Measurements from ENCODE around the gene MYO5C. TPM values are rescaled to one million over a fixed set of nuclear protein-coding genes. Genes with fewer than 3 reads are reported as not detected.

MYO5C gene
- total and polyA plus RNA-seq, 2 of the 13 experiments (the other 11 are each of a cell fraction or from before 2014, with no cell fraction given), result 15.7 to 23.7 TPM

DNA sequence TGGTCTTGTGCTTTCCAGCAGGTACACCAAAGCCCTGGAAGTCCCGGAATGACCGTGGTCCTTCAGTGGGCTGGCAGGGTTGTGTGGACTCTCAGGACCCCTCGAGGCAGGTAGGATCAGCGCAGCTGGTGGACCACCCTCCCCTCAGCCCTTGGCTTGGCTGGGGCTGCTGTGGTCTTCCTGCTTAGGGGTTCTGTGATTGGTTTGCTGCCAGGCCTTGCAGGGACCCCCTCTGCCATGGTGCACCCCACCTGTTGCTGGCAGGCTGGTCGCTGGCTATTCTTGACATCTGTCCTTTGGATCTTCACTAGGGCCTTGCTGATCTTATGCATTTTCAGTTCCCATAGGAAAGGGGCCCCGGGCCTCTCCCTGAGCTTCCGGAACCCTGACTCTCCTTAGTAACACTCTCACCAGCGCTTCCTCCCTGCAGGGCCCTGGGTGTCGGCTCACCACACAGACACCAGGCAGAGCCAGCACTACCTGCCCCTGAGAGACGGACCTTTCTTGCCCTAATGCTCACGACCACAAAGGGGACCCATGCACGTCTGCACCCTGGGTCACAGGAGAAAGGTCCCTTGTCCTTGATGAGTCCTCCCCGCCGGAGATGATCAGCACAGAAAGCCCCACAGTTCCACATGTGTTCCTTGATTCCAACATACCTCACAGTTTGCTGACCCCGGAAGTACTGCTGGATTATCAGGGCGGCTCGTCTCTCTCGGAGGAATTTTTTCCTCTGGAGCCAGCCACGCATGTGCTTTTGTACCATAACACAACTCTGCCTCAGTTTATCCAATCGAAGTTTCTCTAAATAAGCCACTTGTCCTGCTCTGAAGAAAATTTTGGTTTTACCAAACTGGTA, 51.7 kb downstream of the MYO5C start:
- CTCF ChIA-PET (ENCODE audit: low intra/inter-chr PET ratio, low total read pairs), result no interaction called here
- no peaks in the 10 kb centered on the region for H3K4me1 ChIP-seq (ENCODE audit: insufficient read depth, low read length)
- H3K27me3 ChIP-seq (ENCODE audit: control insufficient read depth in 1 of 2, insufficient read depth in 2 of 2, low read length in 2 of 2), result no peaks in the 10 kb centered on the region
- H3K4me2 ChIP-seq (ENCODE audit: low read depth, low read length), result no peak overlapping the region
- no peak for TF ChIP-seq ZNF234 (CRISPR knock-in tag; conservative IDR thresholded peaks at IDR 0.05)
- TF ChIP-seq ZNF670 (CRISPR knock-in tag; IDR thresholded peaks at IDR 0.05; ENCODE audit: borderline replicate concordance), result no peak
- TF ChIP-seq GTF2F1 (IDR thresholded peaks at IDR 0.05; ENCODE audit: low read length), result no peak
- no peak for TF ChIP-seq TEAD3 (CRISPR knock-in tag; optimal IDR thresholded peaks at IDR 0.05; ENCODE audit: borderline replicate concordance)
- TF ChIP-seq, protein P1, sequence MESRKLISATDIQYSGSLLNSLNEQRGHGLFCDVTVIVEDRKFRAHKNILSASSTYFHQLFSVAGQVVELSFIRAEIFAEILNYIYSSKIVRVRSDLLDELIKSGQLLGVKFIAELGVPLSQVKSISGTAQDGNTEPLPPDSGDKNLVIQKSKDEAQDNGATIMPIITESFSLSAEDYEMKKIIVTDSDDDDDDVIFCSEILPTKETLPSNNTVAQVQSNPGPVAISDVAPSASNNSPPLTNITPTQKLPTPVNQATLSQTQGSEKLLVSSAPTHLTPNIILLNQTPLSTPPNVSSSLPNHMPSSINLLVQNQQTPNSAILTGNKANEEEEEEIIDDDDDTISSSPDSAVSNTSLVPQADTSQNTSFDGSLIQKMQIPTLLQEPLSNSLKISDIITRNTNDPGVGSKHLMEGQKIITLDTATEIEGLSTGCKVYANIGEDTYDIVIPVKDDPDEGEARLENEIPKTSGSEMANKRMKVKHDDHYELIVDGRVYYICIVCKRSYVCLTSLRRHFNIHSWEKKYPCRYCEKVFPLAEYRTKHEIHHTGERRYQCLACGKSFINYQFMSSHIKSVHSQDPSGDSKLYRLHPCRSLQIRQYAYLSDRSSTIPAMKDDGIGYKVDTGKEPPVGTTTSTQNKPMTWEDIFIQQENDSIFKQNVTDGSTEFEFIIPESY (CRISPR knock-in tag; IDR thresholded peaks at IDR 0.05), result no peak
- TF ChIP-seq YEATS4 (CRISPR knock-in tag; IDR thresholded peaks at IDR 0.05; ENCODE audit: borderline replicate concordance), result no peak
- no peak for TF ChIP-seq AHR (CRISPR knock-in tag; IDR thresholded peaks at IDR 0.05)
- no peak for TF ChIP-seq ZBTB10 (CRISPR knock-in tag; IDR thresholded peaks at IDR 0.05; ENCODE audit: borderline replicate concordance)
- TF ChIP-seq, protein P2, sequence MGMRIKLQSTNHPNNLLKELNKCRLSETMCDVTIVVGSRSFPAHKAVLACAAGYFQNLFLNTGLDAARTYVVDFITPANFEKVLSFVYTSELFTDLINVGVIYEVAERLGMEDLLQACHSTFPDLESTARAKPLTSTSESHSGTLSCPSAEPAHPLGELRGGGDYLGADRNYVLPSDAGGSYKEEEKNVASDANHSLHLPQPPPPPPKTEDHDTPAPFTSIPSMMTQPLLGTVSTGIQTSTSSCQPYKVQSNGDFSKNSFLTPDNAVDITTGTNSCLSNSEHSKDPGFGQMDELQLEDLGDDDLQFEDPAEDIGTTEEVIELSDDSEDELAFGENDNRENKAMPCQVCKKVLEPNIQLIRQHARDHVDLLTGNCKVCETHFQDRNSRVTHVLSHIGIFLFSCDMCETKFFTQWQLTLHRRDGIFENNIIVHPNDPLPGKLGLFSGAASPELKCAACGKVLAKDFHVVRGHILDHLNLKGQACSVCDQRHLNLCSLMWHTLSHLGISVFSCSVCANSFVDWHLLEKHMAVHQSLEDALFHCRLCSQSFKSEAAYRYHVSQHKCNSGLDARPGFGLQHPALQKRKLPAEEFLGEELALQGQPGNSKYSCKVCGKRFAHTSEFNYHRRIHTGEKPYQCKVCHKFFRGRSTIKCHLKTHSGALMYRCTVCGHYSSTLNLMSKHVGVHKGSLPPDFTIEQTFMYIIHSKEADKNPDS (CRISPR knock-in tag; IDR thresholded peaks at IDR 0.05), result no peak
- no peak for TF ChIP-seq ZNF160 (CRISPR knock-in tag; IDR thresholded peaks at IDR 0.05)
- no peak for TF ChIP-seq GABPA (IDR thresholded peaks at IDR 0.05; ENCODE audit: low read depth, low read length)
- no peak for TF ChIP-seq GABPA (CRISPR knock-in tag; IDR thresholded peaks at IDR 0.05; ENCODE audit: low read depth)
- no peak for TF ChIP-seq ZNF547 (CRISPR knock-in tag; IDR thresholded peaks at IDR 0.05)
- ATAC-seq (no peak), FAIRE-seq (no peak), DNase-seq (ENCODE audit: low spot score) (no peak)
- H3K79me2 ChIP-seq (ENCODE audit: insufficient read depth, low read length), result no peaks in the 10 kb centered on the region
- in situ Hi-C loops (cut with HindIII; ENCODE audit: extremely low pct_ligation_motif_present, low pct_unique_long_range_greater_than_20kb) (no loop called here), intact Hi-C loops (cut with micrococcal nuclease; ENCODE audit: unreplicated experiment) (no loop called here)
- H3K4me3 ChIP-seq (replicated peaks in 1 of 3; ENCODE audit: insufficient read depth in 1 of 3, low read depth in 2 of 3, low read length in 3 of 3), result no peak overlapping the region
- POLR2A ChIA-PET, result no interaction called here
- H3K27ac ChIP-seq (ENCODE audit: extremely low read length, insufficient read depth, low read length), result no peak overlapping the region
- H2AFZ ChIP-seq (ENCODE audit: low read length), result no peak overlapping the region
- H4K20me1 ChIP-seq (ENCODE audit: insufficient read depth, low read length), result no peaks in the 10 kb centered on the region
- peaks cover 20 to 77% of the 10 kb centered on the region in 2 experiments for H3K36me3 ChIP-seq (replicated peaks in 1 of 2; ENCODE audit: control insufficient read depth in 1 of 2, insufficient read depth in 2 of 2, low read length in 2 of 2)
- WGBS (ENCODE audit: low lambda C conversion rate), result 92% methylated on average over 16 of the region's 20 CpGs
- BruUV-seq (replicated peaks), result no TSS peak
- no peaks in the 10 kb centered on the region for H3K9me3 ChIP-seq (ENCODE audit: low read length)
- H3K9ac ChIP-seq (ENCODE audit: insufficient read depth, low read depth, low read length), result no peak overlapping the region
